Head of caudate nucleus (tissue), 42 donors: ENCODE measurements around the gene ERBB4.

Experiments used
- DNase-seq, 42 donors: peaks; one replicate each; pipeline versions ENCODE4 v3.0.0 to v3.0.0-alpha.2; 2020 to 2021; ENCODE audit warnings: mixed read lengths in 7 of 42
- intact Hi-C: fragments of 100-400 bp; cut with DNase I; formaldehyde crosslinking; loops from one replicate; pipeline ENCODE4 v1.15.0; 2022

The ERBB4 gene

DNA sequence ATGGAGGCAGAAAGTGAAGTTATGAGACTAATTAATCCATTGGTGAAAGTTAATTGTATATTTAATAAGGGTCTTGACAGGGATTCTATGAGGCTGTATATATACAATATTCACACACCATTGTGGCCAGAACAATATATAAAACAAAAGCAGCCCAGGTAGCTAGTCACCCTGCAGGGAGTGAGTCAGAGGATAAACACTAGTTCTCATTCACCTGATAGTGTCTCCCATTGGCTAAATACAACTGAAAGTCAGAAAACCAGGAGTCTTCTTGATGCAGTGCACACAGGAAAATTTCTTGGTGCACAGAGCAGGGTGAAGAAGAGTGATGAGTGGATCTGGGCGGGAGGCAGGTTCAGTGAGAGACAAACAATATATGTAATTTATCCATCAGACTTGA, 465.2 kb downstream of the ERBB4 start:
- intact Hi-C loops = no loop called here
- DNase-seq = no peak

DNA sequence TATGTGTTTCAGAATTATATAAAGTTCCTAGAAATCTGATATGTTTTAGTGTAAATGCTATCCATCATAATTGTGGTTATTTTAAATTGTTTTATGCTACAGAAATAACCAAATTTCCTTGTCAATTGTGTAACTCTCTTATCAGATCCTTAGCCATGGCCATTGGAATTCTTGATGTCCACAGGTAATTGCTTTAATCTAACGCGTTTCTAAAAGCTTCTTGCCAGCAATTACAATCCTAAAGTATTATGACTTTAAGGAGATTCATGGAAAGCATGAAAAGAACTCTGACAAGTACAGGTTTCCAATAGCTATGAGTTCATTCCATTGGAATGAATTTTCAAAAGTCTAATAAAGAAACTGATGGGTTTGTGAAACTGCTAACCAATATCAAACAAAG, 472.1 kb downstream of the ERBB4 start:
- intact Hi-C loops = no loop called here
- DNase-seq = no peak

DNA sequence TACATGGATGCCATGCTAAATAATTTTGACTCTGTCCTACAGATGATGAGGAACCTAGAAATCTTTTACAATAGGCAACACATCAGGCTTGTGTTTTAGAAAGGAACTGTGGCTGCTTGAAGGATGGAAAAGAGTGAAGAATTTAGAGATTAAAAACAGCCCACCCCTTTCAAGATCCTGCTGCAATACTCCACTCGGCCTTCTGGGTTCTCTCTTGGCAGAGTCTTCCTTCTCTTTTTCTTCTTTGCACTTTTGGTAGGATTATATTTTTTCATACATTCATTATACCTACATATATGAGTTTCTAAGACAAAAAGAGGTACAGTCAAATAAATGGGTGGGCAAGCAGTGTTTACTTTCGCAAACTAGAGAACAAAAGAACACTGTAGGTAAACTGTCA, 474.3 kb downstream of the ERBB4 start:
- DNase-seq = no peak
- intact Hi-C loops = no loop called here

DNA sequence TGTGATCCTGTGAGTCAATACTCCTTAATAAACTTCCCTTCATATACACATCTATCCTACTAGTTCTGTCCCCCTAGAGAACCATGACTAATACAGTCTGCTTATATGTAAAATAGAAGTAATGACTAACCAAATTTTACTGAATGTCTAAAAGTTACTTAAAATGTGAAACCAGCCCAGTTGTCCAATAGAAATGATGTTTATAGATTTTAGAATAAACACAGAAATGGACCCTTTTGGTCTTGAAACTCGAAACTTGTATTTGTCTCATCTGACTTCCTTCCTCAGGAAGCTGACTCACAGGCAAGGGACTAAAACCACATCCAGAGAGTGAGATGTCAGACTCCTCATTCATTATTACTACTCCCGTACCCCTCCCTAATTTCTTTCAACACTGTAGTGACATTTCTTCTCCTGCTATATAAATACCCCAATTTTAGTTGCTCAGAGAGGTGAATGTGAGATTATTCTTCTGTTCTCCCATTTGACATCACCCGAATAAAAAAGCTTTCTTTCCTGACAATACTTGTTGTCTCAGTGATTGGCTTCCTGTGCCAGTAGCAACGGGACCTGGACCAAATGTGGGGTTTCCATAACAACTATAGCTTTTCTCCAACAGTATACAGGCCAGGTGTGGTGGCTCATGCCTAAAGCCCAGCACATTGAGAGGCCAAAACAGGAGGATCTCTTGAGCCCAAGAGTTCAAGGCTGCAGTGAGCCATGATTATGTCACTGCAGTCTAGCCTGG, 486.0 kb downstream of the ERBB4 start:
- intact Hi-C loops = no loop called here
- DNase-seq = no peak

DNA sequence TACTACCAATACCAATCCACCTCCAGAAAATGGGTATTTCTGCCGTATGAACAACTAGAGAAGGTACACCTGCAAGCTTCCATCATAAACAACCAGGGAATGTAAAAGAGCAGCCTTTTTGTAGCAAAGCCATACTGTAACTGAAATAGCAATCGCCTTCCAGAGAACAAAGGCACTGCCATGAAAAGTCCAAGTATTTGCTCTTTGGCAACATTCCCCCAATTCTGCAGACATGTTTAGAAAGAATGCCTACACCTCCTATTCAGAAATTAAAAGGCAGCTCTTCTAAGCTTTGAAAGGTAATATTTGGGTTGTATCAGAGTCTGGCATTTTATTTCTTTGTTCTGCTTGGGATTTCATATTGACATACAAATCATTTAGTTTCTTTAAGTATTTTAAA, 487.7 kb downstream of the ERBB4 start:
- intact Hi-C loops = no loop called here
- no peak for DNase-seq

DNA sequence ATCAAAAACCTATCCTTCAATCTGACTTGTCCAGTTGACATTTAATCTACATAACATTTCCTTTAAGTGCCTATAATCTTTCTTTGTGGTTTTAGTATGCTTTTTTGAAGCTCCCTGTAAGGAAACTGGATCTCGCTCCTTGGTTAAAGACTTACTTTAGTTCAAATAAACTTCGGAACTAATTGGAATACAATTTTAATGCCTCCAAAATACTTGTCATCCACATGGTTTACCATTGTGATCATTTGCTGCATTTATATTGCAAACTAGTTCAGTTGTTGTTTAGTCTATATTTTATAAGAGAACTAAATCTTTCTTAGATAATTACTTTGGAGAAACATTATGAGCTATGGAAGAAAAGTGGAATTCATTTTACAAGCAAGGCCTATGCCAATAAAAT, 496.0 kb downstream of the ERBB4 start:
- intact Hi-C loops = no loop called here
- DNase-seq = no peak

DNA sequence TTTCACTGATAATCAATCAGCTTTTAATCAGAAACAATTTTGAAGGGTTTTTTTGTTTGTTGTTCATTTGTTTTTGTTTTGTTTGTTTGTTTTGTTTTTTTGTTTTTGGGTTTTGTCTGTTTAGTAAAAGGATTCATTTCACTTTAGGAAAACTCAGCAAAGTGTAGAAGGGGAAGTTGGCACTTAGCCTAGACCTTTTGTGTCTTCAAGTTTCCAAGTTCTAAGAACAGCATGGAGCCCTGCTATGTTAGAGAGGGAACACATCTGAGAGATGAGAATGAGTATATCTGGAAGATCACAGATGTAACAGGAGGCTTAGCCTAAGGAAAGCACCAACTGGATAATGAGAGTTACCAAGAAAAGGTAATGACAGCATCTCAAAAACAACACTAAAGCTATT, 501.5 kb downstream of the ERBB4 start:
- DNase-seq = no peak
- intact Hi-C loops = no loop called here

DNA sequence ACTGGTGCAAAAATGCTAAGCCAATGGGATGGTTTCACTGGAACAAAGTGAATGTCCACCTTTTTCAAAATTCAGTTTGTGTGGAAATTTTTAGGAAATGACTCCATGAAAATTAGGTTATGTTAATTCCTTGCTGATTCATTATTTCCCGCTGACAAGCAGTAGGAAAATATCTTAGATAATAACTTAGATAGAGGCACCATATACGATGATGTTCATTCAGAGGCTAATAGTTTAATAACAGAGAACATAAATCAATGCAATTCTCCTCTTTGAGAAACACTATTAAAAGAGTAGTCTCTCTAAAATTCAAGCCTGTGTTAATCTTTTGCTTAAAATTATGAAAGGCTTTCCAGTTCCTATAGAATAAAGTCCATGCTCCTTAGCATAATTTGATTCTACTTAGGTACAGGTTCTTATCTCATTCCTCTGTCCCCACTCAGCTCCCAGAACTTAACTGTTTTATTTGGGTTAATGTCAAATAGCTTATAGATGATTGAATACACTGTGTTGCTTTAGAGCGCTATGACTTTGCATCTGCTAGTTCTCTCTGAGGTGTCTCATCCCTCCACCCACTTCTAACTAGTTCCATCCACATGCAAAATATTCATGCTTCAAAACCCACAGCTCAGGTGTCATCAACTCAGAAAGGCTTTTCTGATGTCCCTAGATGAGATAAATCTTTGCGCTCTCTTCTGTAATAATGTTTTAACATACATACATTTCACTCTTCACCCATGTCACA, 503.6 kb downstream of the ERBB4 start:
- intact Hi-C loops = no loop called here
- peak in 10 of 42 donors; percentile 3 to 52 (median 16) for DNase-seq

DNA sequence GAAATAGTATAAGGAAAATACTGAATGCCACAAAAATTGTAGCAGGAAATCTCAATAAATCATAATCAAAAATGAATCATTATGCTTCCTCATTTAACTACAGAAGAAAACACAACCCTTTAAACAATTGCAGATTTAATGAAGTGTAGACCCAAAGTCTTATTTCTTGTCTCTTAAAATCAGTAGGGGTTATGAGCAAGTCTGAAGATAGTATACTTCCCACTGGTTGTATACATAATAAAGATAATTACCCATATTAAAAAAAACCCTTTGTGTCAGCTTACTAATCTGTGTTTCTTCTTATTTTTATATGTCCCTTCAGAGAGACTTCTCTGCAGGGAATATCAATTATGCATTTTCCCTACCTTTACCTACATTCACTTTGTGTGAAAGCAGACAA, 504.7 kb downstream of the ERBB4 start:
- DNase-seq = no peak
- intact Hi-C loops = no loop called here

DNA sequence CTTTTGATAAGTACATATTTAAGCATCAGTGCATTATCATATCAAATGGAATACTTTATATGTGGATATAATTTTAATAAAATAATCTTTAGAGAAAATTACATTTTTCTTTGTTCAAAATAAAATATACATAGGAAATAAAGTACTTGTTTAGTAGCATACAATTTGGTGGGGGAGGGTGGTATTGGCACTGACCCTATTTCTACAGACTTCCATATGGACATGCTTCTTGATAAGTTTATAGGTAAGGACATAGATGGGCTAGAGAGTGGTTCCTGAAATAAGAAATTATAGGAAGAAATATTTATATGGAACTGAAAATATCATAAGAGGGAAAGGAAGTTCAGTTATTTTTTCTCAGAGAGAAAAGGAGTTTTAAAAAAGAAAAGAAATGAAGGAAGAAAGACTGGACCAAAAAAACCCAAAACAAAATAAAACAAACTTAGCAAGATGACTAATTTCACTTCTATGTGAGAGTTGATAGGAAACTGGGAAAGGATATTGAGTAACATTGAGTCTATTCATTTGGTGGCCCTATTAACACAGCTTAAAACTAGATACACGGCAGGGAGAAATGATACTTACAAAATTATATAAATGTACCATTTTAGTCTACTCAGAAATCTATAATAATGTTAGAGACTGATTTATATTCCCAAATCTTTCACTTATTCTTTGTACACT, 505.9 kb downstream of the ERBB4 start:
- intact Hi-C loops = no loop called here
- no peak for DNase-seq

DNA sequence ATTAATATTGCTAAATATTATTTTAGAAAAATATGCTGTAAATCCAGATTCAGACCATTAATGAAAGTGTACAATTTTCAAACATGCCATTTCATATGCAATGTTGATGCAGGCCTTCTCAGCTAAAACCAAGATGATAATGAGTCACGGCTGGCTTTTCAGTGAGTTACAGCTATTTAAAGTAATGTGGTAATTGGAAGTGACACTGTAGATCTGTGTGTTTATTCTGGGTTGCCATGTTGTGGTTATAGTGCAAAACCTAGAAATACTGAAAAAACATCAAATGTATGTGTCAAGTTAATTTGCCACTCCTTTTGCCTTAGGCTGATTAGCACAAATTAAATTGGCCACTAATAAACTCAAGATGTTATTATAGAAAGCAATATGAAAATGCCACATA, 506.6 kb downstream of the ERBB4 start:
- peak in 1 of 42 donors; percentile 7 for DNase-seq
- intact Hi-C loops = no loop called here

DNA sequence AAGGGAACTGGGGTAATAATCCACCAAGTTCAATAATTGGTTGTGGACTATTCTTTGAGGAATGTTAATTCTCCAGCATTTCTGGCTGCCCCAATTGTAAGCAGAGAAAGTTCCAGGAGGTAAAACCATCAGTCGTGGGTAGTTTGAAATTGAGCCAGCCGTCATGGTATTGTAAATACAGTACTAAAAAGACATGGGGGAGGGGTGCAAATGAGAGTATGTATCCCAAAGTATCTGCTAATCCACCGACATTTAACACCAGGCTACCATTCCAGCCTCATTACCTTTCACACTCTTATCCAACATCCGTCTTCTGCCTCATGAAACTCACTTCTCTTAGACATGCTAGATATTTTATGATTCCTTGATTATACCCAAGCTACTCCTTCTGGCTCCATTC, 507.9 kb downstream of the ERBB4 start:
- DNase-seq = no peak
- intact Hi-C loops = no loop called here

DNA sequence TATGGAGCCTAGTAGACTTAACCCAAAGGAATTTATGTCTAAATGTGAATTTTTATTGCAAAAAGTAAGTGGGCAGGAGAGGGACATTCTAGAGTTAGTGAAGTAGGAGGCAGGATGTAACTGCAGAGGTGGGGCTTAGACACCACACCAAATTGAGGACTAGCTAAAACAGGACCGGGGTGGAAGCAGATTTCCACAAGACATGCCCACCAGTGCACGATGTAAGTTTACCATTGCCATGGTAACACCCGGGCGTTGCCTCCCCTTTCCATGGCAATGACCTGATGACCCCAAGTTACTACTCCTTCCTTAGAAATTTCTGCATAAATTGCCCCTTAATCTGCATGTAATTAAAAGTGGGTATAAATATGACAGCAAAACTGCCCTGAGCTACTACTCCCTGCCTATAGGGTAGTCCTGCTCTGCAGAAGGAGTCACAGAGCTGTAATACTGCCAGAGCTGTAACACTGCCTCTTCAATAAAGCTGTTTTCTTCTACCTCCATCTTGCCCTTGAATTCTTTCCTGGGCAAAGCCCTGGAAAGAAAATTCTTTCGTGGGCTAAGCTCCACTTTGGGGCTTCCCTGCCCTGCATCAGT, 509.7 kb downstream of the ERBB4 start:
- intact Hi-C loops = no loop called here
- no peak for DNase-seq

DNA sequence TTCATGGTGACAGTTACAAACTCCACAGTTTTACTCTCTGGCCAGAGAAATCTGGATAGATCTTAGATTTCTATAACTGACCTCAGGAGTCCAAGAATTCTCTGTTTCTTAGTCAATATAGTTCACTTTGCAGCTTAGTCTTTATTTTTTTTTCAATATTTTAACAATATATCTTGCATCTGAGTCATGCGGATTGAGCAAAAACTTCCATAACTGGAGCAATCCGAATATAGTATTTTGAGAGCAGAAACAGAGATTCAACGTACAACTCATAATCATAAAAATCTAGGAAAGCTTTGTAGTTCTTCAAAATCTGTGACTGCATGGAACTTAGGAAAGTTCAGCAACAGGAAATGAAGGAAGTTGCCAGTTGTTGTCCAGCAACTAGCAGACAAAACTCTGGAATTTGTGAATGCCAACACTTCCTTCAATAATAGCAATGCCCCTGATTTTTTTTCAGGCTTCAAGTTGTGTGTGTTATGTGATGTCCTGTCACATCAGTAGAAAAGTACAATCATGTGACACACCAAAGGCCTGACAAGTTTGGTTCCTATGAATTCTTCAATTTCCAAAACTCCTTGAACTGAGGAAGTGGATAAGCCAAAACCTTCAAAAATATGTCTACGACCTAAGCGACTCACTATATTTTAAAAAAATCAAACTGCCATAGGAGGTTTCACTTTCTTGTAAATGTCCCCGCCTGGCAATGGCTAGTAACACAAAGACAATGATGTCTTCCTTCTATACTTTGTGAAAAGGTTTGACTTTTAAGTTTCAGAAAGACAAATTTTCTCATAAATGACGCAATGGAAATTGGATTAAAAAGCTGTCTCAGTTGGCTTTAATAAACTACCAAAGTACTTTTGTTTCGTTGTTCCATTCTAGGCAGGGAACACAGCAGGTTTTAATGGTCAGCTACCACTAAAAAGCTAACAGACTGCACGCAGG, 510.6 kb downstream of the ERBB4 start:
- intact Hi-C loops = no loop called here
- DNase-seq = no peak

DNA sequence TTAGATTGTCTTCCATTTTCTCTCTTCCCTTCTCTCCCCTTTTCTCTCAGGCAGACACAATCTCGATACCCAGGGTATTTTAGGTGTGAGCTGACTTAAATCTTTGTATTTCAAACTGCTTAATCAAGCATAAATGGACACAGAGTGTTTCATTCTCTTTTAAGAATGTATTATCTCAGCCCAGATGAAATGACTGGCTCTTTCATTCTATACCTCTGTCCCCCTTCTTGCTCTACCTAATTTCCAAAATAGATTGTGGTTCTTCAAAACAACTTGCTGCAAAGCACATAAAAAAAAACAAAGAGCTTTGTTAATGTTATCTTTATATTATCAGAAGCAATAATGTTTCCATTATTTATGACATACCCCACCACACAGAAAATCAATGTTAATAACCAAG, 514.6 kb downstream of the ERBB4 start:
- no peak for DNase-seq
- intact Hi-C loops = no loop called here

DNA sequence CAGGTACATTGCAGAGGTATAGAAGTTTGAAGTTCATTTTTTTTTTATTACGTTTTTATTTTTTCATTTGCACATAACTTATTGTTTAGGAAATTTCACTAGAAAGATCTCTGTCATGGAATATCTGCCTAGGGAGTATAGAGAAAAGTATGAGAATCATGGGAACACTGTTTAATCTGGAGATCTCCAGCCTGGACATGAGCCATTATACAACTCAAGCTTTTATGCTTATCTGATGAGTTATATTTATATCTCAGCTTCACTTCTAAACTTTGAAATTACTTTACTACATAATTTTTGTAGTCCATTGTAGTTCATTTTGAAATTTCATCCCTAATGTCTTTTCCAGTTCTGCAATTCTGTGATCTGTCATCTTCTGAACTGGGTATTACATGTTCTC, 515.6 kb downstream of the ERBB4 start:
- intact Hi-C loops = no loop called here
- no peak for DNase-seq

DNA sequence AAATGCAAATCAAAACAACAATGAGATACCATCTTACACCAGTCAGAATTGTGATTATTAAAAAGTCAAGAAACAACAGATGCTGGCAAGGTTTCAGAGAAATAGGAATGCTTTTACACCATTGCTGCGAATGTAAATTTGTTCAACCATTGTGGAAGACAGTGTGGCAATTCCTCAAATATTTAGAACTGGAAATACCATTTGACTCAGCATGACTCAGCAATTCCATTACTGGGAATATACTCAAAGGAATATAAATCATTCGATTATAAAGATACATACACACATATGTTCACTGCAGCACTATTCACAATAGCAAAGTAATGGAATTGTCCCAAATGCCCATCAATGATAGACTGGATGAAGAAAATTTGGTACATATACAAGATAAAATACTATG, 516.7 kb downstream of the ERBB4 start:
- no peak for DNase-seq
- intact Hi-C loops = no loop called here

DNA sequence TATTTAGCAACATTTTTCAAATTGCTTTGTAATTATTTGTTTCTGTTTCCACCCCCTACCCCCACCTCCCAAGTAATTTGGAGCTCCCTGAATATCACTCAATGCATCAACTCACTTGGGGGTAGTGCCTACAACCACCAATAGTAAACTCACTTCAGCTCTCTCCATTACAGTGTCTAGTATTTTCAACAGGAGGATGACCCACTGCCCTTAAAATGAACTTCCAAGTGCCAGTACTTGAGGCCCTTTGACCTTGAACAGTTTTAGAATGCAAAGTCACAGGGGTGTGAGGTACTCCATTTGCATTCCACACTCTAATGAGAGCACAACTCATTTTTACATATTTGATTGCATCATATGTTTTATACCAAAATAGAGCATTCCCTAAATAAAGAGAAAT, 523.0 kb downstream of the ERBB4 start:
- intact Hi-C loops = no loop called here
- DNase-seq = no peak

DNA sequence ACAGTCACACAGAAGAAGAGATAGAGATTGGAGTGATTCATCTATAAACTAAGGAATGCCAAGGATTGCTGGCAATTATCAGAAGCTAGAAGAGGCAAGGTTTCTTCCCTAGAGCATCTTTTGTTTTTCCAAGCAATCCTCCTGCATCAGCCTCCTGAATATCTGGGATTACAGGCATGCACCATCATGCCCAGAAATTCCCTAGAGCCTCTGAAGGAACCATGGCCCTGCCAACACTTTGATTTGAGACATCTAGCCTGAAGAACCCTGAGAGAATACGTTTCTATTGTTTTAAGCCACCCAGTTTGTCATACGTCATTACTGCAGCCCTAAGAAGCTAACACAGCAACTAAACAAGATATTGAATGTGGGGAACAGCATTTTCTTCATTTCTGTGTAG, 525.0 kb downstream of the ERBB4 start:
- intact Hi-C loops = no loop called here
- DNase-seq = no peak
